HFFc6 (cell line): ENCODE results near the gene TREH. TPM values are rescaled to one million over a fixed set of nuclear protein-coding genes. Genes with fewer than 3 reads are reported as not detected.

Source experiments
- DNase-seq: peaks from one replicate; pipeline ENCODE4 v3.0.0-alpha.2; 2018
- H3K27ac Mint-ChIP-seq: 2 replicates; pipeline ENCODE4 v1.8.0; 2020; ENCODE audit warnings: mild to moderate bottlenecking, mixed read lengths
- H3K27me3 Mint-ChIP-seq: 2 replicates; pipeline ENCODE4 v1.8.0; 2021; ENCODE audit warnings: mild to moderate bottlenecking, moderate library complexity, mixed read lengths; ENCODE audit not compliant: insufficient read depth
- H3K36me3 Mint-ChIP-seq: 2 replicates; pipeline ENCODE4 v1.8.0; 2021; ENCODE audit warnings: low read depth, mixed read lengths
- H3K4me1 Mint-ChIP-seq: 2 replicates; pipeline ENCODE4 v1.8.0; 2020; ENCODE audit warnings: low read depth, mixed read lengths
- H3K4me3 Mint-ChIP-seq: 2 replicates; pipeline ENCODE4 v1.8.0; 2020; ENCODE audit warnings: mild to moderate bottlenecking, moderate library complexity, mixed read lengths
- H3K9me3 Mint-ChIP-seq: 2 replicates; pipeline ENCODE4 v1.8.0; 2020; ENCODE audit warnings: mild to moderate bottlenecking, mixed read lengths
- total RNA-seq, 6 experiments: library from RNA; stranded (reverse); fragmentation: NEBNext Ultra II Directional; extraction: Animal tissue kit (Norgen Biotek cat#: 25700); gene quantifications; 2 replicates in 1 of 6; 3 replicates in 5 of 6; pipeline ENCODE4 v1.2.3, GENCODE V29; 2021
- TF ChIP-seq, protein P1 (sequence below): fragments of 200-600 bp; sonication (generic); IDR thresholded peaks from 2 replicates; pipeline ENCODE4 v1.5.0; 2021; ENCODE audit warnings: antibody characterized with exemption, mild to moderate bottlenecking

TREH gene
- total RNA-seq, 6 experiments from 2014 or later: 0.07 TPM; not detected in 5

DNA sequence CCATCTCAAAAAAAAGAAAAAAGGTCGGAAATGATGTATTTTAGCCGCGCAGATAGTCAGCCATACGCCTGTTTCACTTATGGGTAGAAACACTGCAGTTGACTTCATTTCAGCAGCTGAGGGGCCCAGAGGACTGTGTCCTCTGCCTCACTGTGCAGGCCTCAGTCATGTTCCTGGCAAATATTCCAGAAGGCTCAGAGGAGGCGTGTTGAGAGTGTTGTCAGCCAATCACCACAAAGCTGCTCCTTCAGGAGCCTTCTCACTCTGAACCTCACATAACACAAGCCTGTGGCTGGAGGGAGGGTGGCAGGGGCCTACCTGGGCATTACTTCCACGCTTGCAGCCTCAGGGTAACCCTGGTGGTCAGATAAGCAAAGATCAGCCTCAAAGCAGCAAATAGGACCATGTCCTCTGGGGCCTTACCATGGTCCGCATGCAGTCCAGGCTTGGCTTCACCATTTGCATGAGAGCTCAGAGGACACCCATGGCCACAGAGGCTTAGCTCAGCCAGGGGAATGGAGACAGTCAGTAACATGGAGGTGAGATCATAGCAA, 17.3 kb upstream of the TREH start:
- no peak for DNase-seq
- Mint-ChIP-seq H3K27me3 (no peaks in the 10 kb centered on the region; the same call in none of the 2 replicates), H3K9me3 (peaks cover 4% of the 10 kb centered on the region), H3K27ac (no peak overlapping the region), H3K4me1 (peaks cover 14% of the 10 kb centered on the region), H3K36me3 (peaks cover 5% of the 10 kb centered on the region; the same call in 1 of the 2 replicates), H3K4me3 (no peak overlapping the region)
- TF ChIP-seq, protein P1, sequence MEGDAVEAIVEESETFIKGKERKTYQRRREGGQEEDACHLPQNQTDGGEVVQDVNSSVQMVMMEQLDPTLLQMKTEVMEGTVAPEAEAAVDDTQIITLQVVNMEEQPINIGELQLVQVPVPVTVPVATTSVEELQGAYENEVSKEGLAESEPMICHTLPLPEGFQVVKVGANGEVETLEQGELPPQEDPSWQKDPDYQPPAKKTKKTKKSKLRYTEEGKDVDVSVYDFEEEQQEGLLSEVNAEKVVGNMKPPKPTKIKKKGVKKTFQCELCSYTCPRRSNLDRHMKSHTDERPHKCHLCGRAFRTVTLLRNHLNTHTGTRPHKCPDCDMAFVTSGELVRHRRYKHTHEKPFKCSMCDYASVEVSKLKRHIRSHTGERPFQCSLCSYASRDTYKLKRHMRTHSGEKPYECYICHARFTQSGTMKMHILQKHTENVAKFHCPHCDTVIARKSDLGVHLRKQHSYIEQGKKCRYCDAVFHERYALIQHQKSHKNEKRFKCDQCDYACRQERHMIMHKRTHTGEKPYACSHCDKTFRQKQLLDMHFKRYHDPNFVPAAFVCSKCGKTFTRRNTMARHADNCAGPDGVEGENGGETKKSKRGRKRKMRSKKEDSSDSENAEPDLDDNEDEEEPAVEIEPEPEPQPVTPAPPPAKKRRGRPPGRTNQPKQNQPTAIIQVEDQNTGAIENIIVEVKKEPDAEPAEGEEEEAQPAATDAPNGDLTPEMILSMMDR: 0 out of 2 replicates have a peak, but pooled peaks have one; percentile 23

DNA sequence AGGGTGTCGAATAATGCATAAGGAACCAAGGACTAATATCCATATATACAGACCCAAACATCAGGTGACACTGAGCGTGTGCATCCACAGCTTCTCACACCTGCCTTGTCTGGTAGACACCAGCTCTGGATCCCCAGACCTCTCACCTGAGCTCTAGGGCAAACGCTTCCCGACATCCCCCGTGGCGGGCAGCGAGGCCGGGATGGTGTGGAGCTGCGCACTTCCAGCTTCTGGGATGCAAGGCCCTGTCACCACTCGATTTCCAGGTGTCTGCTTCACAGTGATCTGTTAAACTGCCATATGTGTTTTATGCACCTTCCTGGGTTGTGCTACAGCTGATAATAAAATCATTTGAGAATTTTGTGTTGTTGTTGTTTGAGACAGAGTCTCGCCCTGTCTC, 15.3 kb upstream of the TREH start:
- no peak overlapping the region for H3K4me3 Mint-ChIP-seq
- TF ChIP-seq, protein P1: no peak
- H3K27ac Mint-ChIP-seq: no peak overlapping the region
- peaks cover 16% of the 10 kb centered on the region for H3K4me1 Mint-ChIP-seq
- H3K36me3 Mint-ChIP-seq: no peaks in the 10 kb centered on the region
- no peaks in the 10 kb centered on the region; the same call in 1 of the 2 replicates for H3K9me3 Mint-ChIP-seq
- H3K27me3 Mint-ChIP-seq: no peaks in the 10 kb centered on the region; the same call in none of the 2 replicates
- DNase-seq: no peak

DNA sequence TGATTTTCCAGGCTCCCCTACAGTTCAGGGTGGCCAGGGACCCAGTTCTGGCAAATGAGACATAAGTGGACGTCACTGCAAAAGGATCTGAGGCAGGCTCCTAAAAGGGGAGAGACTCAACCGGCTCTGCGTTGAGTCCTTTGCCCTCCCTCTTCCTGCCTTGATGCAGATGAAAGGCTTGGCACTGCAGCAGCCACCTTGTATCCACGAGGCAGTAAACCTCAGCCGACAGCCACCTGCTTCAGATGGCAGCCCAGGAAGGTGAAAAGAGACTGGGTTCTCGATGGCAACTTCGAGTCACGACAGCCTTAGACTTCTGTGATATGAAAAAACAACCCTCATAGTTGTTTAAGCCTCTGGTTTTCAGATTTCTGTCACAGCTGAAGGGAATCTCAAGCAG, 14.7 kb upstream of the TREH start:
- H3K27ac Mint-ChIP-seq: no peak overlapping the region
- no peak overlapping the region for H3K4me3 Mint-ChIP-seq
- no peak for DNase-seq
- peaks cover 16% of the 10 kb centered on the region for H3K4me1 Mint-ChIP-seq
- H3K36me3 Mint-ChIP-seq: no peaks in the 10 kb centered on the region
- H3K9me3 Mint-ChIP-seq: no peaks in the 10 kb centered on the region
- TF ChIP-seq, protein P1: no peak
- H3K27me3 Mint-ChIP-seq: no peaks in the 10 kb centered on the region; the same call in none of the 2 replicates

DNA sequence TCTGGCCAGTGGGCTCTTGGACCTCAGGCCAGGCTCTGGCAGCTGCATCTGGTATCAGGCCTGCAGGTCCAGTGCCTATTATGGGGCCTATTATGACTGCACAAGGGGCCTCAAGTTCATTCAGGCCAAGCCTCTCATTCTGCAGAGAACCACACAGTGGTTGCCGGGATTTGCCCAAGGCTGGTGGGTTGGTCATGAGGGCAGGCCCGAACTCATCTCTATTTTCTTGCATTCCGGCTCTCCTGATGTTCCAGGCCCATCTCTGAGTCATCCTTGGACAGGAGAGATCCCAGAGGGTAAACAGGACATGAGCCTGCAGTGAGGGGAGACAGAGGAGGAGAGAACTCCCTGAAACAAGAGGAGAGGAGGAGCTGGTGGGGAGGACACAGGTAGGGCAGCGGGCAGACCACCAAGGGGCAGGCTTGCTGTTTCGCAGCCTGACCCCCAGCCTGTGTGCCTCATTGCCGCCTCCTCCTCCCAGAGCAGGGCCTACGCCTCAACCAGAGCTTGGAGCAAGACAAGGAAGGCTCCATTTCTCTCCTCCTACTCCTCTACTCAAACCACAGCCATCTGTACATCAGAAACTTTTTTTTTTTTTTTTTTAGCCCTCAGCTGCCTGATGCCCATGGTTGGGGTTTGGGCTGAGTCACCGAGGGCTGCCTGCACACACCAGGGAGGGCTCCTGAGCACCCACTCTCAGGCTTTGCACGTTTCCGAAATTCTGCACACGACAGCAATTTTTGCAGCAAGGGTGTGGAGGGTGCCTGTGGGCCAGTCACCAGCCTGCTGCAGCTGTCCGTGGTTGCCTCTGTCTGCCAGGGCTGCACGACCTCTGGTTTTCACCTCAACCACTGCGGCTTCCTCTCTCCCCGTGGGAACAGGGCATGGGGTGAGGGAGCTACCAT, 12.7 kb upstream of the TREH start:
- Mint-ChIP-seq H3K4me3 (no peak overlapping the region), H3K27ac (peak overlapping the region; percentile 25), H3K9me3 (no peaks in the 10 kb centered on the region), H3K27me3 (no peaks in the 10 kb centered on the region; the same call in none of the 2 replicates), H3K4me1 (peaks cover 16% of the 10 kb centered on the region), H3K36me3 (no peaks in the 10 kb centered on the region)
- TF ChIP-seq, protein P1: no peak
- DNase-seq: peak; percentile 32

DNA sequence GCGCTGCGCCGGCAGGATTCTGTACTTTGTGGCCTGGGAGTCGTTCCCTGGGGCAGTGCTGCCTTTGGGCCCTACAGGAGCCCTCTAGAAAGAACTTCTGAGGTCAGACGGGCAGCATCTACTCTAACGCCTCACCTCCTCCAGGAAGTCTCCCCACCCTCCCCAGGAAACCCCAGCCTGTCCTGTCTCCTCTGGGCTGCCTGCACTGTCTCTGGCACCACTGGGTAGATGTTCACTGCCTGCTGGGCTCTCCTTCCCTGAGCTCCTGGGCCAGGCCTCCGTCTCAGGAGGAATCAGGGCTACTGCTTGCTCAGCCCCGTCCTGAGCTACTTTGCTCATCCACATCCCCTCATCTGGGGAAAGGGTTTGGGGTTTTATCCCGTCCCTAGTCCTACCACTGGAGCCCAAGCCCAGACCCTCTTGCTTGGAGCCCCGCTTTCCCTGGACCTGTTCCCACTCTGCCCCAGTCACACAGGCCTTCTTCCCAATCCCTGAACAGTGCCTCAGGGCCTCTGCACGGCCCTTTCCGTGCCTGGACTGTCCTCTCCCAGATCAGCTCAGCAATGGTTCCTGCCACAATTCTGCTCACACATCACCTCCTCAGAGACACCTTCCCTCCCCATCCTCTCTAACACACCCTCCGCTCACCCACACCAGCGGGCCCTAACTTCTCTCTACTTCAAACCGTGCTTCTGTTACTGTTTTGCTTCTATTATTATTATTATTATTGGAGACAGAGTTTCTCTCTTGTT, 11.3 kb upstream of the TREH start:
- peaks cover 3% of the 10 kb centered on the region for H3K27me3 Mint-ChIP-seq
- TF ChIP-seq, protein P1: no peak
- no peaks in the 10 kb centered on the region for H3K36me3 Mint-ChIP-seq
- peak overlapping the region; percentile 24; the same call in 1 of the 2 replicates for H3K27ac Mint-ChIP-seq
- no peaks in the 10 kb centered on the region for H3K9me3 Mint-ChIP-seq
- DNase-seq: no peak
- H3K4me1 Mint-ChIP-seq: peaks cover 16% of the 10 kb centered on the region
- no peak overlapping the region for H3K4me3 Mint-ChIP-seq
